H9 (cell line): ENCODE data around the gene THTPA. TPM values are rescaled to one million over a fixed set of nuclear protein-coding genes. Genes with fewer than 3 reads are reported as not detected.

ENCODE experiments used
- DNase-seq: peaks from one replicate; pipeline ENCODE4 v3.0.0-alpha.2; 2017
- H2AFZ ChIP-seq: one replicate; pipeline ENCODE4 v1.6.1; 2013; ENCODE audit warnings: mild to moderate bottlenecking, low read length, control low read depth, moderate library complexity
- H2AK5ac ChIP-seq: 2 replicates; pipeline ENCODE4 v1.6.1; 2013; ENCODE audit warnings: low read length, control low read depth, mixed read lengths; ENCODE audit not compliant: insufficient read length
- H2BK120ac ChIP-seq: one replicate; pipeline ENCODE4 v1.6.1; 2013; ENCODE audit warnings: low read depth, mild to moderate bottlenecking, low read length, control low read depth, inconsistent platforms; ENCODE audit not compliant: poor library complexity, severe bottlenecking
- H2BK12ac ChIP-seq: 2 replicates; pipeline ENCODE4 v1.6.1; 2013; ENCODE audit warnings: low read length, control low read depth, mixed read lengths, low read depth; ENCODE audit not compliant: insufficient read length
- H2BK15ac ChIP-seq: 2 replicates; pipeline ENCODE4 v1.6.1; 2013; ENCODE audit warnings: low read depth, low read length, control low read depth
- H2BK20ac ChIP-seq: one replicate; pipeline ENCODE4 v1.6.1; 2013; ENCODE audit warnings: low read depth, mild to moderate bottlenecking, low read length, control low read depth, inconsistent platforms; ENCODE audit not compliant: poor library complexity, severe bottlenecking
- H2BK5ac ChIP-seq: 2 replicates; pipeline ENCODE4 v1.6.1; 2013; ENCODE audit warnings: low read length, control low read depth, mixed read lengths; ENCODE audit not compliant: insufficient read length
- H3K14ac ChIP-seq: 2 replicates; pipeline ENCODE4 v1.6.1; 2013; ENCODE audit warnings: low read length, control low read depth; ENCODE audit not compliant: insufficient read depth
- H3K18ac ChIP-seq: 2 replicates; pipeline ENCODE4 v1.6.1; 2013; ENCODE audit warnings: low read depth, mild to moderate bottlenecking, mixed read lengths, low read length, control low read depth; ENCODE audit not compliant: insufficient read length
- H3K23ac ChIP-seq: 2 replicates; pipeline ENCODE4 v1.6.1; 2013; ENCODE audit warnings: low read length, control low read depth, mixed read lengths, low read depth; ENCODE audit not compliant: insufficient read length
- H3K23me2 ChIP-seq: 2 replicates; pipeline ENCODE4 v1.6.1; 2013; ENCODE audit warnings: low read depth, mild to moderate bottlenecking, mixed read lengths, low read length, control low read depth; ENCODE audit not compliant: insufficient read length, poor library complexity, severe bottlenecking
- H3K27ac ChIP-seq: 2 replicates; pipeline ENCODE4 v1.5.1; 2013; ENCODE audit warnings: low read length, control low read depth, mixed read lengths, low read depth; ENCODE audit not compliant: insufficient read length
- H3K27me3 ChIP-seq: 2 replicates; pipeline ENCODE4 v1.6.1; 2013; ENCODE audit warnings: low read length, control low read depth, inconsistent platforms; ENCODE audit not compliant: insufficient read depth
- H3K4ac ChIP-seq: 2 replicates; pipeline ENCODE4 v1.6.1; 2013; ENCODE audit warnings: low read depth, mild to moderate bottlenecking, control low read depth, inconsistent platforms, low read length, moderate library complexity
- H3K4me1 ChIP-seq: 2 replicates; pipeline ENCODE4 v1.6.1; 2013; ENCODE audit warnings: low read length, control low read depth, inconsistent platforms; ENCODE audit not compliant: insufficient read depth
- H3K4me2 ChIP-seq: 2 replicates; pipeline ENCODE4 v1.6.1; 2013; ENCODE audit warnings: low read length, control low read depth, mixed read lengths; ENCODE audit not compliant: insufficient read length, insufficient read depth
- H3K56ac ChIP-seq: 2 replicates; pipeline ENCODE4 v1.6.1; 2013; ENCODE audit warnings: low read depth, mild to moderate bottlenecking, mixed read lengths, low read length, control low read depth; ENCODE audit not compliant: insufficient read length
- H3K79me1 ChIP-seq: 2 replicates; pipeline ENCODE4 v1.6.1; 2013; ENCODE audit warnings: low read depth, mild to moderate bottlenecking, moderate library complexity, low read length, control low read depth, inconsistent platforms; ENCODE audit not compliant: insufficient read depth, poor library complexity, severe bottlenecking
- H3K79me2 ChIP-seq: 2 replicates; pipeline ENCODE4 v1.6.1; 2013; ENCODE audit warnings: low read length, control low read depth, inconsistent platforms; ENCODE audit not compliant: insufficient read depth
- H3K9ac ChIP-seq: 2 replicates; pipeline ENCODE4 v1.6.1; 2013; ENCODE audit warnings: low read length, control low read depth, mixed read lengths; ENCODE audit not compliant: insufficient read length; ENCODE audit errors: extremely low read depth
- H3K9me3 ChIP-seq: one replicate; pipeline ENCODE4 v1.6.1; 2013; ENCODE audit warnings: low read depth, low read length, inconsistent platforms; ENCODE audit not compliant: control insufficient read depth
- H3T11ph ChIP-seq: one replicate; pipeline ENCODE4 v1.6.1; 2013; ENCODE audit warnings: mild to moderate bottlenecking, low read length, control low read depth, inconsistent platforms
- H4K20me1 ChIP-seq: one replicate; pipeline ENCODE4 v1.6.1; 2013; ENCODE audit not compliant: control insufficient read depth, insufficient read length, insufficient read depth
- H4K5ac ChIP-seq: 2 replicates; pipeline ENCODE4 v1.6.1; 2013; ENCODE audit warnings: low read depth, mild to moderate bottlenecking, mixed read lengths, low read length, control low read depth; ENCODE audit not compliant: insufficient read length
- H4K8ac ChIP-seq: replicated peaks from 2 replicates; pipeline ENCODE4 v1.6.1; 2013; ENCODE audit warnings: low read length, control low read depth, mixed read lengths, low read depth; ENCODE audit not compliant: insufficient read length
- H4K91ac ChIP-seq: 2 replicates; pipeline ENCODE4 v1.6.1; 2013; ENCODE audit warnings: low read depth, mild to moderate bottlenecking, moderate library complexity, mixed read lengths, low read length, control low read depth; ENCODE audit not compliant: insufficient read length
- H3K27ac Mint-ChIP-seq, 3 experiments: 2 replicates in 2 of 3; 3 replicates in 1 of 3; pipeline ENCODE4 v1.8.0; 2020 to 2021; ENCODE audit warnings: mixed read lengths in 3 of 3, mild to moderate bottlenecking in 1 of 3, moderate library complexity in 1 of 3
- H3K27me3 Mint-ChIP-seq: 2 replicates; pipeline ENCODE4 v1.8.0; 2021; ENCODE audit warnings: low read depth, mild to moderate bottlenecking, moderate library complexity, mixed read lengths
- H3K36me3 Mint-ChIP-seq, 3 experiments: 2 replicates in 2 of 3; 3 replicates in 1 of 3; pipeline ENCODE4 v1.8.0; 2020 to 2021; ENCODE audit warnings: low read depth in 3 of 3, mixed read lengths in 3 of 3; ENCODE audit not compliant: insufficient read depth in 1 of 3
- H3K4me1 Mint-ChIP-seq, 2 experiments: 2 replicates each; pipeline ENCODE4 v1.8.0; 2020; ENCODE audit warnings: mixed read lengths in 2 of 2
- H3K4me3 Mint-ChIP-seq, 2 experiments: 2 replicates in 1 of 2; 3 replicates in 1 of 2; pipeline ENCODE4 v1.8.0; 2020 to 2021; ENCODE audit warnings: mild to moderate bottlenecking in 2 of 2, mixed read lengths in 2 of 2, moderate library complexity in 1 of 2
- H3K9me3 Mint-ChIP-seq, 2 experiments: 2 replicates in 1 of 2; 3 replicates in 1 of 2; pipeline ENCODE4 v1.8.0; 2020; ENCODE audit warnings: mild to moderate bottlenecking in 2 of 2, mixed read lengths in 2 of 2, moderate library complexity in 1 of 2
- WGBS: extraction: QIAGEN DNeasy Blood & Tissue Kit; methylation state at CpG from one replicate; pipeline ENCODE4 v1.1.7; 2013; ENCODE audit warnings: missing lambda C conversion rate, low lambda C conversion rate, mixed read lengths; ENCODE audit not compliant: insufficient read length; ENCODE audit errors: extremely low coverage; 5-methylcytosine and 5-hydroxymethylcytosine counted together
- total RNA-seq: library from RNA; stranded (reverse); gene quantifications from 2 replicates; pipeline ENCODE4 v1.2.1, GENCODE V29; 2021
- TF ChIP-seq, protein P1 (sequence below): fragments of 200-600 bp; sonication (generic); conservative IDR thresholded peaks from 3 replicates; pipeline ENCODE4 v1.8.0; 2021; ENCODE audit warnings: antibody characterized with exemption, mild to moderate bottlenecking

THTPA gene
- total RNA-seq, 1 experiment from 2014 or later, result 15.6 TPM

DNA sequence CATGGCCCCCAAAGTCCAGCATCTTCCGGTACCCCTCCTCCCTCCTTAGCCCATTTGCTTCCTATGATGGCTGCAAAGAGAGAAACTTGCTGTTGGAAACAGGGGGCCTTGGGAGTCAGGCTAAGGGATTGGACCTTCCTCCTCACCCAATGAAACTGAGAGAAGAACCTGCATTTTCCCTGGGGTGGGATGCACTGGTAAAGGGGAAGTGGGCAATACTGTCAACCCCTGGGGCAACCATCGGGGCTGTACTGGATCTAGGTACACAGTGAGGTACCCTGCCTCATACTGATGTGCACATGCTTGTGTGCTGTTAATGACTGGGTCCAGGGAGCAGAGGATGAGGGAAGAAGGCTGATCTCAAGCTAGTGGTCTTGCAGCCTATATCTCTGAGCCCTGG lies 33.5 kb downstream of the THTPA start:
- Histone ChIP-seq H4K5ac (no peak overlapping the region), H3K4me1 (no peaks in the 10 kb centered on the region; the same call in 1 of the 2 replicates), H4K20me1 (no peaks in the 10 kb centered on the region), H3T11ph (no peak overlapping the region), H2AK5ac (no peak overlapping the region), H2BK120ac (no peak overlapping the region), H3K27ac (no peak overlapping the region), H3K23ac (no peak overlapping the region), H3K4me2 (no peak overlapping the region), H2BK20ac (no peak overlapping the region), H3K4ac (no peak overlapping the region), H3K79me1 (no peaks in the 10 kb centered on the region), H3K27me3 (no peaks in the 10 kb centered on the region), H3K14ac (no peak overlapping the region), H4K91ac (no peak overlapping the region), H2BK5ac (no peak overlapping the region), H3K9ac (no peak overlapping the region), H3K23me2 (no peaks in the 10 kb centered on the region), H3K18ac (no peak overlapping the region), H2BK15ac (no peak overlapping the region), H3K56ac (no peak overlapping the region), H2AFZ (no peak overlapping the region), H3K9me3 (no peaks in the 10 kb centered on the region), H3K79me2 (no peaks in the 10 kb centered on the region), H4K8ac (no peak overlapping the region), H2BK12ac (no peak overlapping the region)
- H3K27me3 Mint-ChIP-seq, result peaks cover 15% of the 10 kb centered on the region
- peaks cover 12 to 20% of the 10 kb centered on the region in 2 experiments for H3K4me1 Mint-ChIP-seq
- peaks cover 3 to 5% of the 10 kb centered on the region in 2 experiments; a peak in 3 of 5 replicates for H3K9me3 Mint-ChIP-seq
- no peak overlapping the region for H3K4me3 Mint-ChIP-seq
- no peak for DNase-seq
- H3K27ac Mint-ChIP-seq, result no peak overlapping the region
- TF ChIP-seq, protein P1, sequence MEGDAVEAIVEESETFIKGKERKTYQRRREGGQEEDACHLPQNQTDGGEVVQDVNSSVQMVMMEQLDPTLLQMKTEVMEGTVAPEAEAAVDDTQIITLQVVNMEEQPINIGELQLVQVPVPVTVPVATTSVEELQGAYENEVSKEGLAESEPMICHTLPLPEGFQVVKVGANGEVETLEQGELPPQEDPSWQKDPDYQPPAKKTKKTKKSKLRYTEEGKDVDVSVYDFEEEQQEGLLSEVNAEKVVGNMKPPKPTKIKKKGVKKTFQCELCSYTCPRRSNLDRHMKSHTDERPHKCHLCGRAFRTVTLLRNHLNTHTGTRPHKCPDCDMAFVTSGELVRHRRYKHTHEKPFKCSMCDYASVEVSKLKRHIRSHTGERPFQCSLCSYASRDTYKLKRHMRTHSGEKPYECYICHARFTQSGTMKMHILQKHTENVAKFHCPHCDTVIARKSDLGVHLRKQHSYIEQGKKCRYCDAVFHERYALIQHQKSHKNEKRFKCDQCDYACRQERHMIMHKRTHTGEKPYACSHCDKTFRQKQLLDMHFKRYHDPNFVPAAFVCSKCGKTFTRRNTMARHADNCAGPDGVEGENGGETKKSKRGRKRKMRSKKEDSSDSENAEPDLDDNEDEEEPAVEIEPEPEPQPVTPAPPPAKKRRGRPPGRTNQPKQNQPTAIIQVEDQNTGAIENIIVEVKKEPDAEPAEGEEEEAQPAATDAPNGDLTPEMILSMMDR, result no peak
- H3K36me3 Mint-ChIP-seq, result peaks cover 0 to 3% (median 2%) of the 10 kb centered on the region in 3 experiments; a peak in 1 of 7 replicates
- WGBS, result no CpG with 5 or more reads among the region's 2 CpGs
